ENCODE results near the gene MED16. TPM values are rescaled to one million over a fixed set of nuclear protein-coding genes. Genes with fewer than 3 reads are reported as not detected.
"Not testable (repeated sequence)": the region's sequence is repeated elsewhere in the genome, so short reads cannot be mapped to it uniquely, and the experiment has no call there.

MED16 gene
- total RNA-seq, 1 donor from 2014 or later, result 27.0 TPM

- intact Hi-C loops (cut with DNase I), result loop anchor here (5.0 kb wide), 1 partner anchor 90 kb away; no protein-coding TSS in a partner anchor
- peak; percentile 83 for DNase-seq (ENCODE audit: low spot score)
Measured at GRCh38 chr19:862581-863314, 30.2 kb downstream of the MED16 start.

DNA sequence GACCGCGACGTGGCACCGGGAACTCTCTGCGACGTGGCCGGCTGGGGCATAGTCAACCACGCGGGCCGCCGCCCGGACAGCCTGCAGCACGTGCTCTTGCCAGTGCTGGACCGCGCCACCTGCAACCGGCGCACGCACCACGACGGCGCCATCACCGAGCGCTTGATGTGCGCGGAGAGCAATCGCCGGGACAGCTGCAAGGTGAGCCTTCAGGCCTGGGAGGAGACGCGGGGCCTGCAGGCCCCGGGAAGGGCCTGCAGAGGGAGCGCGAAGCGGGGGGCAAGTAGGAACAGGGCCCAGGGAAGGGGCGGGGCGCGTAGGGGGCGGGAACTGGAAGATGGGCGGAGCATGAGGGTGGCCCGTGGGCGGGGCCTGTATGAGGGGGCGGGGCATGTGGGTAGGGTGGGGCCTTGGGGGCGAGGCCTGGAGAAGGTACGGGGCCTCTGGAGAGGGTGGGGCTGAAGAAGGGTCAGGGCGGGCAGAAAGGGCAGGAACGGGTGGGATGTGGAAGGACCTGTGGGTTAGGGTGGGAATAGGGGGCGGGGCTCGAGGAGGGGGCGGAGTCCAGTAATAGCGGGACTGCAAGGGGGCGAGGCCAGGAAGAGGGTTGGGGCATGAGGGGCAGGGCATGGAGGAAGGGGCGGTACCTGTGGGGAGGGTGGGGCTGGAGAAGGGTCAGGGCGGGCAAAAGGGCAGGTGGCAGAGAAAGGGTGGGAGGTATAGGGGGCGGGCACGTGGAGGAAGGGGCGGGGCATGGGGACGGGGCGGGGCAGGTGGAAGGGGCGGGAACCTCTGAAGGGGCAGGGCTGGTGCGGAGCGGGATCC lies 31.0 kb downstream of the MED16 start:
- intact Hi-C loops (cut with DNase I), result loop anchor here (5.0 kb wide), 1 partner anchor 90 kb away; no protein-coding TSS in a partner anchor
- no peak for DNase-seq (ENCODE audit: low spot score)

- intact Hi-C loops (cut with DNase I), result loop anchor here (5.0 kb wide), 1 partner anchor 89 kb away; no protein-coding TSS in a partner anchor
- DNase-seq (ENCODE audit: low spot score), result no peak
Measured at GRCh38 chr19:861141-861755, 31.7 kb downstream of the MED16 start.

- DNase-seq (ENCODE audit: low spot score), result no peak
- intact Hi-C loops (cut with DNase I), result loop anchor here (5.0 kb wide), 2 partner anchors 63 to 123 kb away; partner anchors contain the start of gene WDR18
Measured at GRCh38 chr19:858868-859843, 33.8 kb downstream of the MED16 start, which contains the start of gene CFD. Gene CFD, plus strand, starts transcription at chr19:859664. Its CDS starts 26 bp downstream, at chr19:859690.

DNA sequence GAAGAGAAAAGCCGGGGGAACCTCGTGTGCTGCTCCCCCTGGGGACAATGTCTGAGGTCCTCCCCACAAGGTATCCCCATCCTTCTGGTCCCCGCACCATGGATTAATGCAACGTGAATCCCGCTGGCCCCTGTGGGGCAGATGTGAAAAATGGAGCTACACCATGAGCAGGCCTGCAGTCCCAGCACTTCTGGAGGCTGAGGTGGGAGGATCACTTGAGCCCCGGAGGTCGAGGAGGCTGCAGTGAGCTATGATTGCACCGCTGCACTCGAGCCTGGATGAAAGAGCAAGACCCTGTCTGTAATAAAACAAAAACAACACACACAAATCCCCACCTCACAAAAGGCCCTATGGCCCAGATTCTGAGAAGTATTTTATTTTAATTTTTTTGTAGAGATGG lies 34.7 kb downstream of the MED16 start:
- no peak for DNase-seq (ENCODE audit: low spot score)
- intact Hi-C loops (cut with DNase I), result loop anchor here (5.0 kb wide), 2 partner anchors 64 to 124 kb away; partner anchors contain the start of gene WDR18

DNA sequence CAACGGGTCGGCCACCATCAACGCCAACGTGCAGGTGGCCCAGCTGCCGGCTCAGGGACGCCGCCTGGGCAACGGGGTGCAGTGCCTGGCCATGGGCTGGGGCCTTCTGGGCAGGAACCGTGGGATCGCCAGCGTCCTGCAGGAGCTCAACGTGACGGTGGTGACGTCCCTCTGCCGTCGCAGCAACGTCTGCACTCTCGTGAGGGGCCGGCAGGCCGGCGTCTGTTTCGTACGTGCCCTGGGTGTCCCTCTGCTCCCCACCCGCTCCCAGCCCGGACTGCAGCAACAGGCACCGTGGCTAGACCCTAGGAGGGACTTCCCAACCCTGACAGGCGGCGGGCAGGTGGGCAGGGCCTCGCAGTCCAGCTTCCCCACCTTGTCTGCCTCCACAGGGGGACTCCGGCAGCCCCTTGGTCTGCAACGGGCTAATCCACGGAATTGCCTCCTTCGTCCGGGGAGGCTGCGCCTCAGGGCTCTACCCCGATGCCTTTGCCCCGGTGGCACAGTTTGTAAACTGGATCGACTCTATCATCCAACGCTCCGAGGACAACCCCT lies 37.3 kb downstream of the MED16 start:
- DNase-seq (ENCODE audit: low spot score), result no peak
- intact Hi-C loops (cut with DNase I), result loop anchor here (5.0 kb wide), 2 partner anchors 67 to 127 kb away; partner anchors contain the start of gene WDR18

DNA sequence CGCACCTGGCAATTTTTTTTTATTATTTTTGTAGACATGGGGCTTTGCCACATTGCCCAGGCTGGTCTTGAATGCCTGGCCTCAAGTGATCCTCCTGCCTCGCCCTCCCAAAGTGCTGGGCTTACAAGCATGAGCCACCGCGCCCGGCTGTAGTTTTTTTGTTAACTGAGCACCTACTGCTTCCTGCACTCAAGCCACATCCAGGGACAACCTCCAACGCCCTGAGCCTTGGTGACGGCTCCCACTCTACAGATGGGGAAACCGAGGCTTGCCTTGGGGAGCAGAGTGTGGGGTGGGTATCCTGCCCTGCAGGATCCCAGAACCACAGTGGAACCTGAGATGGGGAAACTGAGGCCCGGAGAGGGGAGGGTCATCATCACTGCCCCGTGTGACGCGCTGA lies 37.8 kb downstream of the MED16 start:
- intact Hi-C loops (cut with DNase I), result loop anchor here (5.0 kb wide), 2 partner anchors 67 to 127 kb away; partner anchors contain the start of gene WDR18
- DNase-seq (ENCODE audit: low spot score), result no peak

GRCh38 chr19:854549-854948 lies 38.4 kb downstream of the MED16 start:
- intact Hi-C loops (cut with DNase I), result no loop called here
- no peak for DNase-seq (ENCODE audit: low spot score)

GRCh38 chr19:853614-854220 lies 39.3 kb downstream of the MED16 start:
- DNase-seq (ENCODE audit: low spot score); intact Hi-C loops (cut with DNase I): not testable (repeated sequence)

DNA sequence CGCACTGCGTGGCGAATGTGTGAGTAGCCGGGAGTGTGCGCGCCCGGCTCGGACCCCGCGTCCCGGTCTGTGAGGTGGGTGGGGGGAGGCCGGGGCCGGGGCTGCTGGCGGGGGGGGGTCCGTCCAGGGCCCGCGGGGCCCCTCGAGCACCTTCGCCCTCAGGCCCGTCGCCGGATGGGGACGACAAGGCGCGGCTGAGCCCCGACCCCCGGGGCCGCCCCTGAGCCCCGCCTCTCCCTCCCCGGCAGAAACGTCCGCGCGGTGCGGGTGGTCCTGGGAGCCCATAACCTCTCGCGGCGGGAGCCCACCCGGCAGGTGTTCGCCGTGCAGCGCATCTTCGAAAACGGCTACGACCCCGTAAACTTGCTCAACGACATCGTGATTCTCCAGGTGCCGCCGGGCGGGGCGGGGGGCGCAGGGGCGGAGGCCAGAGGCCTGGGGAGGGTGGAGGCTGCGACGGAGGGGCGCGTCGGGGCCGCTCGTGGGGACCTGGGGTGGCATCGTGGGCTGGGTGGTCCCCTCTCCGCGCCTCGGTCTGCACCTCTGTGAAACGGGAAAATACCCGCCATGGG lies 39.9 kb downstream of the MED16 start:
- intact Hi-C loops (cut with DNase I), result no loop called here
- no peak for DNase-seq (ENCODE audit: low spot score)

GRCh38 chr19:852136-853013 lies 40.6 kb downstream of the MED16 start, which contains the start of gene ELANE:
Gene ELANE, plus strand, starts transcription at chr19:852303. Its CDS starts 26 bp downstream, at chr19:852329.
- intact Hi-C loops (cut with DNase I), result no loop called here
- no peak for DNase-seq (ENCODE audit: low spot score)

GRCh38 chr19:850979-851335 lies 42.0 kb downstream of the MED16 start:
- no peak for DNase-seq (ENCODE audit: low spot score)
- intact Hi-C loops (cut with DNase I), result no loop called here

DNA sequence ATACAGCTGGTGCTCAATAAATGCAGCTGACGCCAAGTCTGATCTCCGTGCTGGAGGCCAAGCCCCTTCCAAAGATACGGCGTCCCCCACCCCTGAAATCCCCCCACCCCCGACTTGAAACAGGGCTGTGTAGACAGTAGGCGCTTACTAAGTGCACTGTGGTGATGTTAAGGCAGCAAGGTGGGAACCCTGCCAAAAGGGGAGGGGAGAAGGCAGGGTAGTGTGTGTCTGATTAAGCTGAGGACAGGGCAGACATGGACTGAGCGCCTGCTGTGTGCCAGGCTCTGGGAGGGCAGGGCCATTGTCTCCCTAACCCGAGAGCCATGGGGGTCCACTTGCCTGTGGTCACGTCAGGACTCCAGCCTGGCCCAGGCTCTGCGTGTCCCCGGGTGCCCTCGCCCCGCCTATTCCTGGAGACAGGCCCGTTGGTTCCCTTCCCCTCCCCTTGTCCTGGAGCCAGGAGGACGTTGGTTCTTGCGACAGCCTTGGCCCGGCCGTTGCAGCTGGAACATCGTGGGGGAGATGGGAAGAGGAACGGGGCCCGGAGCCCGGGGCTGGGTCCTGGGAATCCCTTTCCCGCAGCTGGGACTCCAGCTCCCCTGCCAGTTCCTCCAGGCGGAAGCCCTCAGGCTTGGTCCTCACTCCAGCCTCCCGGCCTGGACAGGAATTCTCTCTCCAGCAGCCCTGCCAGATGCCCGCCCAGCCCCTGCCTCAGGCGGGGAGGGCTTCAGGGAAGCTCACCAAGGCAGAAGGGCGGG lies 42.6 kb downstream of the MED16 start:
- intact Hi-C loops (cut with DNase I), result no loop called here
- DNase-seq (ENCODE audit: low spot score), result peak; percentile 89

DNA sequence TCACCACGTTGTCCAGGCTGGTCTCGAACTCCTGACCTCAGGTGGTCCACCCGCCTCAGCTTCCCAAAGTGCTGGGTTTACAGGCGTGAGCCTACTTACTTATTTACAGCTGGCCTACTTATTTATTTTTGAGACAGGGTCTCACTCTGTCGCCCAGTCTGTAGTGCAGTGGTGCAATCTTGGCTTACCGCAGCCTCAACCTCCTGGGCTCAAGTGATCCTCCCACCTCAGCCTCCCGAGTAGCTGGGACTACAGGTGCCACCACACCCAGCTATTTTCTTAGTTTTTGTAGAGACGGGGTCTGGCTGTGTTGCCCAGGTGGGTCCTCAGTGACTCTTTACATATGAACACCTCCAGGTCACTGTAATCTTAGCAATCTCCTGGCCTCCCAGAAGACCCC lies 43.8 kb downstream of the MED16 start:
- DNase-seq (ENCODE audit: low spot score); intact Hi-C loops (cut with DNase I): not testable (repeated sequence)

DNA sequence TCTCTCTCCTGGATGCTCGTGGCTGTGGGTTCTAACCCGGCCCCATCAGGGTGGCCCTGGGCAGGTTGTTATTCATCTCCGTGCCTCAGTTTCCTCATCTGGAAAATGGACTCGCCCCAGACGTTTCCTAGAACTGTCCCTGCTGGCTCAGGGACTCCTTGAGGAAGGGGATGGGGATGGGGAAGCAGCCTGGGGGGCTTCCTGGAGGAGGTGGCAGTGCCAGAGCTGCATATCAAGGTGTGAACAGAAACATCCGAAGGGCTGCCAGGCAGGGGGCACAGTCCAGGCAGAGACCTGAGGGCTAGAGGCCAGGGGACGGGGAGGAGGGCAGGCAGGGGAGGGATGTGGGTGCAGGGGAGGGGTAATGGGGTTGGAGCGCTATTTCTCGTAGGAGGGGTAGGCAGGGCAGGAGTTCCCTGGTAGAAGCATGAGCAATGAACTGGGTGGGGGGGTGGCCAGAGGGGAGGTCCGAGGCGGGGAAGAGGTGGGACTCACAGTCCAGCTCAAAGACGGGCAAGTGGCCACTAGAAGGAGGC lies 44.5 kb downstream of the MED16 start:
- intact Hi-C loops (cut with DNase I), result no loop called here
- no peak for DNase-seq (ENCODE audit: low spot score)

Data from cardiac septum (tissue), 1 donor.